Measurements from ENCODE around the gene WDR70. TPM values are rescaled to one million over a fixed set of nuclear protein-coding genes. Genes with fewer than 3 reads are reported as not detected.

Gene WDR70
- total and polyA plus RNA-seq, 2 donors (not counting 3 experiments of a cell fraction or from before 2014, with no cell fraction given), result 6.7 to 37.3 TPM

DNA sequence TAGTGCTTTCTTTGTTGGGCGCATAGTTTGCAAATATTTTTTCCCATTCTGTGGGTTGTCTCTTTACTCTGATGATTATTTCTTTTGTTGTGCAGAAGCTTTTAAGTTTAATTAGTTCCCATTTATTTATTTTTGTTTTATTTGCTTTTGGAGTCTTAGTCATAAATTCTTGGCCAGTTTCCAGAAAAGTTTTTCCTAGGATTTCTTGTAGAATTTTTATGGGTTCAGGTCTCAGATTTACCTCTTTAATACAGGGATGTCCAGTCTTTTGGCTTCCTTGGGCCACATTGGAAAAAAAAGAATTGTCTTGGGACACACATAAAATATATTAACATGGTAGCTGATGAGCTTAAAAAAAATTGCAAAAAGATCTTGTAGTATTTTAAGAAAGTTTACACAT lies 122.0 kb downstream of the WDR70 start:
- Histone ChIP-seq H3K27me3 (ENCODE audit: control insufficient read depth in 2 of 2, insufficient read depth in 2 of 2, low read length in 2 of 2) (no peaks in the 10 kb centered on the region), H3K4me2 (ENCODE audit: insufficient read depth, low read length) (no peak overlapping the region), H3K79me2 (ENCODE audit: control insufficient read depth, insufficient read depth, low read length) (no peaks in the 10 kb centered on the region), H3K9ac (replicated peaks; ENCODE audit: extremely low read depth, insufficient read depth, low read length) (no peak overlapping the region), H3K9me1 (replicated peaks; ENCODE audit: control insufficient read depth, extremely low read depth, insufficient read depth, low read length) (no peaks in the 10 kb centered on the region), H4K20me1 (replicated peaks; ENCODE audit: control insufficient read depth, extremely low read depth, insufficient read depth, low read length) (no peaks in the 10 kb centered on the region), H2AFZ (ENCODE audit: low read depth, low read length) (no peak overlapping the region), H3K27ac (ENCODE audit: insufficient read depth, low read depth, low read length) (no peak overlapping the region), H3K4me3 (replicated peaks in 1 of 3; ENCODE audit: insufficient read depth in 1 of 3, low read depth in 1 of 3, low read length in 3 of 3) (no peak overlapping the region), H3K4me1 (ENCODE audit: control insufficient read depth, extremely low read depth, insufficient read depth, low read length) (no peaks in the 10 kb centered on the region), H3K36me3 (ENCODE audit: control insufficient read depth in 2 of 2, extremely low read depth in 1 of 2, insufficient read depth in 2 of 2, low read length in 2 of 2) (no peaks in the 10 kb centered on the region), H3K9me3 (replicated peaks; ENCODE audit: control insufficient read depth, insufficient read depth, low read length) (no peaks in the 10 kb centered on the region)
- ChIA-PET CTCF (interaction anchor here (0.7 kb wide), 1 partner anchor 48 kb away, joined by 3 read pairs; no protein-coding TSS in a partner anchor), POLR2A (no interaction called here)
- peak; percentile 32 for DNase-seq (ENCODE audit: low read depth, low spot score)
- TF ChIP-seq JUN (IDR thresholded peaks at IDR 0.05; ENCODE audit: borderline replicate concordance, insufficient read depth, insufficient read length, low read depth), result no peak
- TF ChIP-seq EZH2 (IDR thresholded peaks at IDR 0.05; ENCODE audit: borderline replicate concordance, low read depth, low read length, severe bottlenecking), result no peak
- TF ChIP-seq POLR2A (IDR thresholded peaks at IDR 0.05; ENCODE audit: low read depth, low read length), result no peak
- TF ChIP-seq FOS (IDR thresholded peaks at IDR 0.05; ENCODE audit: borderline replicate concordance, insufficient read depth, low read length), result no peak
- TF ChIP-seq, protein P1, sequence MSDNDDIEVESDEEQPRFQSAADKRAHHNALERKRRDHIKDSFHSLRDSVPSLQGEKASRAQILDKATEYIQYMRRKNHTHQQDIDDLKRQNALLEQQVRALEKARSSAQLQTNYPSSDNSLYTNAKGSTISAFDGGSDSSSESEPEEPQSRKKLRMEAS (IDR thresholded peaks at IDR 0.05; ENCODE audit: insufficient read depth, insufficient read length), result no peak
- TF ChIP-seq, protein P2, sequence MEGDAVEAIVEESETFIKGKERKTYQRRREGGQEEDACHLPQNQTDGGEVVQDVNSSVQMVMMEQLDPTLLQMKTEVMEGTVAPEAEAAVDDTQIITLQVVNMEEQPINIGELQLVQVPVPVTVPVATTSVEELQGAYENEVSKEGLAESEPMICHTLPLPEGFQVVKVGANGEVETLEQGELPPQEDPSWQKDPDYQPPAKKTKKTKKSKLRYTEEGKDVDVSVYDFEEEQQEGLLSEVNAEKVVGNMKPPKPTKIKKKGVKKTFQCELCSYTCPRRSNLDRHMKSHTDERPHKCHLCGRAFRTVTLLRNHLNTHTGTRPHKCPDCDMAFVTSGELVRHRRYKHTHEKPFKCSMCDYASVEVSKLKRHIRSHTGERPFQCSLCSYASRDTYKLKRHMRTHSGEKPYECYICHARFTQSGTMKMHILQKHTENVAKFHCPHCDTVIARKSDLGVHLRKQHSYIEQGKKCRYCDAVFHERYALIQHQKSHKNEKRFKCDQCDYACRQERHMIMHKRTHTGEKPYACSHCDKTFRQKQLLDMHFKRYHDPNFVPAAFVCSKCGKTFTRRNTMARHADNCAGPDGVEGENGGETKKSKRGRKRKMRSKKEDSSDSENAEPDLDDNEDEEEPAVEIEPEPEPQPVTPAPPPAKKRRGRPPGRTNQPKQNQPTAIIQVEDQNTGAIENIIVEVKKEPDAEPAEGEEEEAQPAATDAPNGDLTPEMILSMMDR (IDR thresholded peaks at IDR 0.05; ENCODE audit: extremely low read depth in 1 of 2, insufficient read depth in 1 of 2, low read depth in 1 of 2, low read length in 2 of 2), result no peak
- TF ChIP-seq POLR2AphosphoS5 (IDR thresholded peaks at IDR 0.05; ENCODE audit: insufficient read depth, low read depth, low read length), result no peak
- TF ChIP-seq GATA2 (IDR thresholded peaks at IDR 0.05; ENCODE audit: insufficient read depth, insufficient read length, low read depth, low read length), result no peak
- TF ChIP-seq MYC (IDR thresholded peaks at IDR 0.05; ENCODE audit: low read depth, low read length), result no peak
- BruUV-seq (replicated peaks), result no TSS peak
- intact Hi-C loops (cut with micrococcal nuclease) (no loop called here), dilution Hi-C loops (cut with MboI; ENCODE audit: extremely low pct_ligation_motif_present, low sequenced_read_pairs) (no loop called here)
- FAIRE-seq, result peak; percentile 52
